Measurements from ENCODE around the gene ADGRA1.

GRCh38 chr10:133107442-133107841 lies 19.7 kb downstream of the ADGRA1 start:
- TF ChIP-seq CTCF (IDR thresholded peaks at IDR 0.05 in 4 of 5, conservative IDR thresholded peaks at IDR 0.05 in 1 of 5) (no peak), POLR2A (IDR thresholded peaks at IDR 0.05) (no peak)

Measured in gastrocnemius medialis (tissue), 4 donors.